ENCODE data around the gene POU6F1.
"Not testable (repeated sequence)": the region's sequence is repeated elsewhere in the genome, so short reads cannot be mapped to it uniquely, and the experiment has no call there.

The POU6F1 gene

GRCh38 chr12:51227112-51227511 lies 9.2 kb upstream of the POU6F1 start:
- DNase-seq: not testable (repeated sequence)

DNA sequence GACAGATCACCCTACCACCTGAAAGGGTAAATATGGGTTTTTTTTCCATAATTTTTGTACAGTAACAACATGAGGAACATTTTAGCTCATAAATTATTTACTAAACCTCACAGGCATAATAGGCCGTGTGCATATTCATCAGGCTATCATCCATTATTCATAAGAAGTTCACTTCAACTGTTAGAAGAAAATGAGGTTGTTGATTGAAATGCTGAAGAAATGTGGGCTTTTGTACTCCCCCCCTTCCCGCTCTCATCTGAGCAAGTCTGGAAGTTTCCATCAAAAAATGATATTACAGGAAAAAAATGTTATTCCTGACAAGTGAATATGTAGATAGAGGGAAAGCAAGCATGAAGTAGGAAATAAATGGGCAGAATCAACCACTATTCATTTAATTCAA lies 7.9 kb upstream of the POU6F1 start:
- no peak for DNase-seq

DNA sequence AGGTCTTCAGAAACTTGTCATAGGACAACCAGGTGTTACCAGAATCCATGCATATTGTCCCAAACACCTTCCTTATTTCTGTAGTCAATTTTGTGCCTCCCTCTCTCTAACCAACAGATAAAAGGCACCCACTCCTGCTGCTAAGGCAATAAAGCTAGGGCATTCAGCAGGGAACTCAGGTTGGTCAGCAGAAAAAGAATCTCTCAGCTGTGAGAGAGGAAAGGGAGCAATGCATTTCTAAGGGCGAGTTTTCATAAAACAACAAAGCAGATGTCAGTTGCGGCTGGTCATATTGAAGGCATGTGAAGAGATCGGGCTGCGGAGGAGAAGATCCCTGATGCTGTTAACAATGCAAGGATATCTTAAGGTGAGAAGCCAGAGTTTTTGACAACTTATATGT lies 7.4 kb upstream of the POU6F1 start:
- no peak for DNase-seq

DNA sequence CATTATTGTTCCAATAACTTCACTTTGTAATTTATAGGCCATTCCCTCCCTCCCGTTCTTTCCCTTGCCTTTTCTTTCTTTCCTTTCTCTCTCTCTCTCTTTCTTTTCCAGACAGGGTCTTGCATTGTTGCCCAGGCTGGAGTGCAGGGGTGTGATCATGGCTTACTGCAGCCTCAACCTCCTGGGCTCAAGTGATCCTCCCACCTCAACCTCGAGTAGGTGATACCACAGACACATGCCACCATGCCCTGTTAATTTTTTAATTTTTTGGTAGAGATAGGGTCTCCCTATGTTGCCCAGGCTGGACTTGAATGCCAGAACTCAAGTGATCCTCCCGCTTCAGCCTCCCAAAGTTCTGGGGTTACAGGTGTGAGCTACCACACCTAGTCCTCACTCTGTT lies 6.8 kb upstream of the POU6F1 start:
- DNase-seq: no peak

- DNase-seq: no peak
These were observed 4.6 kb upstream of the POU6F1 start for GRCh38 chr12:51222461-51222860.

DNA sequence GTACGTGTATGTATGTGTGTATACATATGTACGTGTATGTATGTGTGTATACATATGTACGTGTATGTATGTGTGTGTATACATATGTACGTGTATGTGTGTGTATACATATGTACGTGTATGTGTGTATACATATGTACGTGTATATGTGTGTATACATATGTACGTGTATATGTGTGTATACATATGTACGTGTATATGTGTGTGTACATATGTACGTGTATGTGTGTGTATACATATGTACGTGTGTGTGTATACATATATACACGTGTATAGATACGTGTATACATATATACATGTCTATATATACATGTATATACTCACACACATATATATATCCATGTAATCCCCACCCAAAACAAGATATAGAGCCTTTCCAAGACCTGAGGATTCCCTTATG lies 2.0 kb upstream of the POU6F1 start:
- not testable (repeated sequence) for DNase-seq

- no peak for DNase-seq
These were observed 1.5 kb upstream of the POU6F1 start for GRCh38 chr12:51219322-51219721.

DNA sequence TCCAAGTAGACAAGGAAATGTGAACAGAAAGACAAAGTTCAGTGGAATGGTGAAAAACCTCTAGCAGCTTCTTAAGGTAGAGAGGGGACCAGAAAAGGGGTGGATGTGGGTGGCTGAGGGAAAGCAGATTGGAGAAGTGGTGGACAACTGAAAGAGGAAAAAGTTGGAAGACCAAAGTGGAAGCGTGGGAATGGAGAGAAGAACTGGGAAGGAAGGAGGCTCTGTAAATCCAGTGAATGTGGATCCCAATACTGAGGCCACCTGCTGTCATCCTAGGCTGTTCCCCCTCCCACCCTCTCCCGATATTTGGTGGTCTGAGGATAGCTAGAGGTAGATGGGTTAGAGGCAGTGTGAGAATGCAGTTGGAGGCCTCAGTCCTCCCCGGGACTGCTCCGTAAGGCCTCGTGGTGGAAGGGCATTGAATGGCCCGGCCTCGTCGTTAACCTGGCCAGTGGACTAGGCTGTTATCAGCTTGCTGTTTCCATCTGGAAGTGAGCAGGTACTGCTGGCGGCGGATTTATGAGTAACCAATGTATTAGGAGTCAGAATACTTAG lies 822 bp upstream of the POU6F1 start:
- no peak for DNase-seq

GRCh38 chr12:51217133-51217967 lies 512 bp downstream of the POU6F1 start:
- peak; percentile 41 for DNase-seq

DNA sequence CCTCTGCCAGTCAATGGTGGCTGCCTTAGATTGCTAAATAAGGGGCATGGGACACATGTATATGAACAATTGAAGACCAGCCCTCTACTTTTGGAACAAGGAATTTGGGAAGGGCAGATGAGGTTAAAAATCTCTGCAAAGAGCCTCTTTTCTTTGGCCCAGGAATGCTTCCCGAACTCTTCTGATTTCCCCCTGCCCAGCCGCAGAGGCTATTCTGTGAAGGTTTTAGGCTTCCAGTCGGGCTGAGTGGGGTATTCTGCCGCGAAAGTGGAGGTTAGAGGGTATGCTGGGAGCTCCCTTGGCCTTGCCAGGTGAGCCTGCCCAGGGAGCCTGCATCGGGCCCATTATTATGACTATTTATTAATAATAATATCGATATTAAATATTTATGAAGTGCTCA lies 1.2 kb downstream of the POU6F1 start:
- no peak for DNase-seq

DNA sequence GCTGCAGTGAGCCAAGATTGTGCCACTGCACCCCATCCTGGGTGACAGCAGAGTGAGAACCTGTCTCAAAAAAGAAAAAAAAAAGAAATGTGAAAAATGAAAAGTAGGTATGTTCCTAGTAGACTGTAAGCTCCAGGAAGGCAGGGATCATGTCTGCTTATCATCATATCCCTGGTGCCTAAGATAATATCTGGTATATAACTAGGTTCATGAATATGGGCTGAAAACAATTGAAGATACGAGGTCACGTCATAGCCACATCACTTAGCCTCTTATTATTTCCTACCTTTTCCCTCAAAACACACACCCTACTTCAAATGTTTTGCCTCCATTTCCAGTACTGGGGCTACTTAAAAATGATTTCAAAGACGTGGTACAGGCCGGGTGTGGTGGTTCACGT lies 3.0 kb downstream of the POU6F1 start:
- no peak for DNase-seq

GRCh38 chr12:51210690-51211395 lies 7.0 kb downstream of the POU6F1 start:
- no peak for DNase-seq

DNA sequence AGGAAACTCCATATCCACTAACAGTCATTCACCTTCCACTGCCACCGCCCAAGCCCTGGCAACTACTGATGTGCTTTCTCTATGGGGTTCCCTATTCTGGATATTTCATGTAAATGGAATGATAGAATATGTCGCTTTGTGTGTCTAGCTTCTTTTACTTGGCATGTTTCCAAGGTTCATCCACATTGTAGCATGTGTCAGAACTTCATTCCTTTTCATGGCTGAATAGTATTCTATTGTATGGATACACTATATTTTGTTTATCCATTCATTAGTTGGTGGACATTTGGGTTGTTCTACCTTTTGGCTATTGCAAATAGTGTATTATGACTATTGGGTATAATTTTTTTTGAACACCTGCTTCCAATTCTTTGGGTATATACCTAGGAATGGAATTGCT lies 8.6 kb downstream of the POU6F1 start:
- DNase-seq: no peak

- DNase-seq: no peak
These were observed 9.7 kb downstream of the POU6F1 start for GRCh38 chr12:51208016-51208660.

- DNase-seq: no peak
These were observed 12.5 kb downstream of the POU6F1 start for GRCh38 chr12:51205350-51205749.

- DNase-seq: peak; percentile 26
These were observed 15.1 kb downstream of the POU6F1 start for GRCh38 chr12:51202718-51203117.

DNA sequence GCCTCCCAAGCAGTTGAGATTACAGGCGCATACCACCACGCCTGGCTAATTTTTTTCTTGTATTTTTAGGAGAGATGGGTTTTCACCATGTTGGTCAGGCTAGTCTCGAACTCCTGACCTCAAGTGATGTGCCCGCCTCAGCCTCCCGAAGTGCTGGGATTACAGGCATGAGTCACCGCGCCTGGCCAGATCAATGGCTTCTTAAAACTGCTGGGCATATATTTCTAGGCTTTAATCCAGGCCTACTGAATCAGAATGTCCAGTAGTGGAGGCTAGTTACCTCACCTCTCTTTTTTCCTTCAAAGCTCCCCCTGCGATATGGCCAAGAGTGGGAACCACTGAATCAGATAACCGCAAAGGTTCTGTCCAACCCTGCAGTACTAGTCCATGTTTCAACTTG lies 17.1 kb downstream of the POU6F1 start:
- DNase-seq: no peak

DNA sequence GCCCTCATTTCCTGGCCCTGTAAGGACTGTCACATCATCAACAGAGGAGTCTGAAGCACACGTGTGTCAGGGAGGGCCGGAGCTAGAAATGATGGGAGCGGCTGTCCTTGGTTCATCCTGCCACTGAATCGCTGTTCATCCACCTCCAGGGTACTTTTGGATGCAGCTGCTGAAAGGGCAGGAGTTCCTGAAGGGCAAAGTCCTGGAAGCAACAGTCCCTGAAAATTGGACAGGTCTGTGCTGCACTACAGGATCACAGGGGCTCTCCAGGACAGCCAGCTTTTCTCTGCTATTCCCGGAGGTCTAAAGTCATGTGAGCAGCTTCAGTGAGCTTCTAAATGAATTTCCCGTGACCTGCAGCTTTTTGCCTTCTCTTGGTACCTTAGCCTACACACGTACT lies 17.7 kb downstream of the POU6F1 start:
- DNase-seq: no peak

DNA sequence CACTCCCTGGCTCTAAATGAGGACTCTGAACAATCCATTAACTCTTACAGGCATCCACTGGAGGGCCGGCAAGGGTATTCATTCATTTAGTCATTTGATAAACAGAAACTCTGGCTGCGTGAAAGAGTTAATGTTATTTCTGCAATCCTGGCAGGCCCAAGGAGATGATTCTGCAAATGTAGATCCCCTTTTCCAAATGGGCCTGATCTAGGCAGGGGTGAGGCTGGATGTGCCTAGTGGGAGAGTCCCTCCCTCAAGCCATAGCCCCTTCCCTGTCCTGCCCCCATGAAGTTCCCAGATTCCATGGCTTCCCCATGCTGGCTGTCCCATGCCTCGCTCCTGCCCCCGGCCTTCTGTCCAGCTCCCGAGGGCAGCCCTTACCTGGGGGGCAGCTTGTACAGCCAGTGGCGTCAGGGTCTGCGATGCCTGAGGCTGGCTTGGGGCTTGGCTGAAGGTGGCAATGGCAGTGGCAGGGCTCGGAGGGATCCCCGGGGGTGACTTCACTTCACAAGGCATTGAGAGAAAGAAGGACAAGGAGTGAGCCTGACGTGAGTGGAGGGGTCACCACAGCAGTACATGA lies 18.4 kb downstream of the POU6F1 start:
- no peak for DNase-seq

DNA sequence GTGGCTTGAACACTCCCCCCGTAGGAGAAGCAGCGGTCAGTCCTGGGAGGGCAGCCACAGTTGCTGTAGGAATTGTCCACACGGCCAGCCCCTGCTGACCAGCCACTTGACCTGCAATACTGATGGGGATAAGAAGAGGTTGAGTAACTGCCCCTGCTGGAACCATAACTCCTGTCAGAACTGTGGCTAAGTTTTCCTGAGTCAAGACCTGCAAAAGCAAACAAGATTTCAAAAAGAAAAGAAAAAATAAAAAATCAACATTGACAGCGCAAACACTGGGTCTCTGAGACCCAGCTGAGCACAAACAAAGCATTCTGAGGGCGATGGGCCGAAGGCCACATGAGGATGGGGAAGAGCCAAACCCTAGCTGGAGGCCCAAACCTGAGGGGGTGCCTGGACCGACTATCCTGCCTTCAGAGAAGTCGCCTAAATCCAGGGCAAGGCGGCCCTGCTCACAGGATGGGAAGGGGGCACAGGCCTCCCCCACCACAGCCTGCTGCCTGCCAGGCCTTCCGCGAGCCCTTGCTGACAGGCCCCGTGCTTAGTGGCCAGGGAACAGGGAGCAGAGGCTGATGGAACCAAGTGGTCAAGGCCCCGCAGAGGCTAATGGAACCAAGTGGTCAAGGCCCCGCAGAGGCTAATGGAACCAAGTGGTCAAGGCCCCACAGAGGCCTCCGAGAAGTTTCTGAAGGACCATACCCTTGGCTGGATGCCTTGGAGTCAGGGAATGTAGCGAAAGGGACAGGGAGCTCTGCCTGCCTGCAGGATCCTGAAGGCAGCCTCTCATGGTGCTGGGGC lies 19.1 kb downstream of the POU6F1 start:
- no peak for DNase-seq

GRCh38 chr12:51197736-51198567 lies 19.9 kb downstream of the POU6F1 start:
- no peak for DNase-seq
